Ureter (tissue), 1 donor: ENCODE data around the gene TNNC2. TPM values are rescaled to one million over a fixed set of nuclear protein-coding genes. Genes with fewer than 3 reads are reported as not detected.
A peak's percentile ranks its signal among the peaks of the same experiment; 100 is the strongest.
"Not testable (repeated sequence)": the region's sequence is repeated elsewhere in the genome, so short reads cannot be mapped to it uniquely, and the experiment has no call there.

ENCODE experiments used
- DNase-seq: peaks from one replicate; pipeline ENCODE4 v3.0.0-alpha.2; 2020; ENCODE audit warnings: low spot score
- total RNA-seq: library from RNA; stranded (reverse); gene quantifications from one replicate; pipeline ENCODE4 v1.2.4, GENCODE V29; 2023
- donor health status: DM: yes; HTN: yes; CAD: no.

The TNNC2 gene
- 0.57 TPM for total RNA-seq

DNA sequence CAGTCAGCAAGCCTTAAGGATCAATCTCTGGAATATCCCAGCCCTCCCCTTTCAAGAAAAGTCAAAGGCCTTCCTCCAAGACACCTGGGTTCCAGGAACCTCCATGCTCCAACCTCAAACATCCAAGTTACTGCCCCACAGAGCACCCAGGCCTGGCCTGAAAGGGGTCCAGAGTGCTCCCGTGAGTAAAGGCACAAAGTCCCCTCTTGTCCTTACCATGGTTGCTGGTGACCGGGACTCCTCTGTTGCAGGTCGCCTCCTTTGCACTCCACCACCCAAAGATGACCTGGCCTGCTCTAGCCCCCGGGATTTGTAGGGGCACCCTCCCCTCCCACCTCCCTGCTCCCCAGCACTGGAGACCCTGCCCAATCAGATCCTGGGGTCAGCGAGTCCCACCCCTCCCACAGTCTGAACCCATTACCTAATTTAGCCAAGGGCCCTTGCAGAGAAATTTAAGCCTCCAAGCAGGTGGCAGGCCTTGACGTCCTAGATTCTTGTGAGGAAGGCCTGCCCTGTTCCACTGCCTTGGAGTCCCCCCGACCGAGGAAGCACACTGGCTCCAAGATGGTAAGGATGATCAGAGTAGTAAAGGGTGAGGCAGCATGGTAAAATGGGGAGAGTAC lies at the start of gene TNNC2:
Gene TNNC2 (minus strand): TSS at position 283 of the 623 bp plus-strand sequence. CDS start 64 bp downstream, at position 219.
- DNase-seq, result no peak

DNA sequence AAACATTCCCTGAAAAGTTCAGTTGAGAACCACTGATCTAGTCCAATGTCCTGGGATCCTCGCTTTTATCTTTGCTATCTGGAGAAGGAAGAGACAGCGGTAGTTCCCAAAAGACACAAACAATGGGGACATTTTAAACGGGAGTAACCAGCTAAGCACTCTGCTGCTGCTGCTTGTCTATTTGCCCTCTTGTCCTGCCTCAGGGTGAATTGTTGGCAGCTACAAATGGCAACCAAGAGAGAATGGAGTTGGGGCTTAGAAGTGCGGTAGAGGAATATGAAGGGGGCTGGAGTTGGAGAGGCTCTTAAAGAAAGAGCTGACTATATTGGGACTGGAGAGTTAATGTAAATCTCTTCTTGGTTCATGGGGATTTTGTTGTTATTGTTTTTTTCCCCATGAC lies 47.5 kb upstream of the TNNC2 start:
- no peak for DNase-seq

DNA sequence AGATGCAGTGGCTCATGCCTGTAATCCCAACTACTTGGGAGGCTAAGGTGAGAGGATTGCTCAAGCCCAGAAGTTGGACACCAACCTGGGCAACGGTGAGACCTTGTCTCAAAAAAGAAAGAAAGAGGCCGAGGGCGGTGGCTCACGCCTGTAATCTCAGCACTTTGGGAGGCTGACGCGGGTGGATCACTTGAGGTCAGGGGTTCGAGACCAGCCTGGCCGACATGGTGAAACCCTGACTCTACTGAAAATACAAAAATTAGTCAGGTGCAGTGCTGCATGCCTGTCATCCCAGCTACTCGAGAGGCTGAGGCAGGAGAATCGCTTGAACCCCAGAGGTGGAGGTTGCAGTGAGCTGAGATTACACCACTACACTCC lies 47.0 kb upstream of the TNNC2 start:
- not testable (repeated sequence) for DNase-seq

GRCh38 chr20:45873409-45874103 lies 46.4 kb upstream of the TNNC2 start:
- no peak for DNase-seq

GRCh38 chr20:45872626-45873025 lies 45.5 kb upstream of the TNNC2 start:
- no peak for DNase-seq

DNA sequence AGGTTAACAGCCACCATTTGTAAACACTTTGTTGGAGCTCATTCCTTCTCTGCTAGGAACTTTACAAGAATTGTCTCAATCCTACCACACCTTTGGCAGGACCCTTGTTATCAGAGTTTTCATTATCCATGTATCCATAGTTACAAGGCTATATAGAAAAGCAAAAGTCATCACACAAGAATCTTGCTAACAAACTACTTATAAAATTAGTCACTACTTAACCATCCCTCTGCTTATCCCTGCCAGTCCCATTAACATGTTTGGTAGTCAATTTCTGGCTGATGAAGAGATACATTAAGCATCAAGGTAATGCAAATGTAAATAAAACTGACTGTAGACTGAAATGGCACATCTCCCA lies 40.7 kb upstream of the TNNC2 start:
- no peak for DNase-seq

DNA sequence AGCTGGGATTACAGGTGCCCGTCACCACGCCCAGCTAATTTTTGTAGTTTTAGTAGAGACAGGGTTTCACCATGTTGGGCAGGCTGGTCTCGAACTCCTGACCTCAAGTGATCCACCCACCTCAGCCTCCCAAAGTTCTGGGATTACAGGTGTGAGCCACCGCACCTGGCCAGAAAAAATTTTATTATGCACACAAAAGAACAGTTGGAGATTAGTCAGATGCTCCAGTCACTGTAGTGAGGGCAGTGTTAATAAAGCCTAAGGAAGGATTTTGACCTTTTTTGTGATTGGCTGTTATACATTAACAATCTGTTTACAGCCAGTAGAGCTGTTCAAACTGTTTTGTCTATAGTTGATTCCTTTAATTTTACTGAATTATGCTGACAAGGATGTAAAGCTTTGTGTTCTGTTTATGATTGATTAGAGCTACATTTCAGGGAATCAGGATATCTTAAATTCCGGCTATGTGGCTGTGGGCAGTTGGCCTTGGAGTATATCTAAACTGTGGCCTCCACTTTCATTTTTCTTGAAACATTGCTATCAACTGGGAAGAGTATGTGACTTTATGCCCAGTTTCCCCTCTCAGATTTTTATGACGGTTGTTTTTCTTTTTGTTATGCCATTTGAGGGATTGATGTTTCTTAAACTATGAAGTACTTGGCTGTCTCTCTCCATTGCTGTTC lies 40.2 kb upstream of the TNNC2 start:
- no peak for DNase-seq

- no peak for DNase-seq
Observed at GRCh38 chr20:45866454-45866853, 39.3 kb upstream of the TNNC2 start.

DNA sequence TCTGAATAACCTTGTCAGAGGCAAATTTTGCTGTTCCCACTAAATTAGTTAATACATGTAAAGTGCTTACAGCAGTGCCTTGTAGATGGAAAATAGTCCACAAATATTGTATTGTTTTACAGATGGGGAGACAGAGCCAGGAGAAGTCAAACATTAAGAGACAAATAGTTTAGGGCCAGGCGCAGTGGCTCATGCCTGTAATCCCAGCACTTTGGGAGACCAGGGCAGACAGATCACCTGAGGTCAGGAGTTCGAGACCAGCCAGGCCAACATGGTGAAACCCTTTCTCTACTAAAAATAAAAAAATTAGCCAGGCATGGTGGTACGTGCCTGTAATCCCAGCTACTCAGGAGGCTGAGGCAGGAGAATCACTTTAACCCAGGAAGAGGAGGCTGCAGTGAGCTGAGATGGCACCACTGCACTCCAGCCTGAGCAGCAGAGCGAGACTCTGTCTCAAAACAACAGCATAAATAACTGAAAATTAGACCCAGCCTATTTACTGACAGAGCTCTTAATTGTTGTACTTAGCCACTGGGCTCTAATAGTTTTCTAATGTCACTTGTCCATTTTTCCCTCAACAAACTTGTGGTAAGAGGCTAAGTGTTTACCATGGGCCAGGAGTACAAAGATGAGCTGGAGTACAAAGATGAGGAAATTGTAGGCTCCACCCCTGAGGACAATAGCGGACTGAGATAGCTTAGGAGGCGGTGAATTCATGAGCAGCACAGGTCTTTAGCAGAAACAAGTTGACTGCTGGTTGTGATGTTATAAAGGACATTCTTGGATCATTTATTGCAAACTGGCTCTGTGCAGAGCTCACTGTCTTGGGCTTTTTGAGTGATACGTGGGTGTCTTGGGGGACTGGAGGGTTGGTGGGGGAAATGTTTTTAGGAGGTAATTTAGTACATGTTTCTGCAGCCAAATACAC lies 36.7 kb upstream of the TNNC2 start:
- DNase-seq, result no peak

DNA sequence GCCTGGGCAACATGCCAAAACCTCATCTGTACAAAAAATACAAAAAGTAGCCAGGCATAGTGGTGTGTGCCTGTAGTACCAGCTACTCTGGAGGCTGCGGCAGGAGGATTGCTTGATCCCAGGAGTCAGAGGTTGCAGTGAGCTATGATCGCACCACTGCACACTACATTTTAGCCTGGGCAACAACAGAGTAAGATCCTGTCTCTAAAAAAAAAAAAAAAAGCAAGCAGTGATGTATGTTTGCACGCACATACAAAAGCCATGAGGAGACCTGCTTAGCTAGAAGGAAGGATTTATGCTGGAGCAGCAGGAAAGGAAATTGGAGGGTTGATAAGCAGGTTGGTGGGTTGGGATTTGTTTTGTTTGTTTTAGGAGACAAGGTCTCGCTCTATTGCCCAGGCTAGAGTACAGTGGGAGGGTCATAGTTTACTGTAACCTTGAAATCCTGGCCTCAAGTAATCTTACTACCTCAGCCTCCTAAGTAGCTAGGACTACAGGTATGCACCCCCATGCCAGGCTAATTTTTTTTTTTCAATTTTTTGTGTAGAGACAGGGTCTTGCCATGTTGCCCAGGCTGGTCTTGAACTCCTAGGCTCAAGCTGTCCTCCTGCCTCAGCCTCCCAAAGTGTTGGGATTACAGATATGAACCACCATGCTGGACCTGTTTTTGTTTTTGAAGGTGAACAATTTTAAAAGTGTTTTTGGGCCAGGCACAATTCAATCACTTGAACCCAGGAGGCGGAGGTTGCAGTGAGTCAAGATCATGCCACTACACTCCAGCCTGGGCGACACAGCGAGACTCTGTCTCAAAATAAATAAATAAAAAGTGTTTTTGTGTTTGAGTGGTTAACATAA lies 34.3 kb upstream of the TNNC2 start:
- no peak for DNase-seq

GRCh38 chr20:45860560-45861220 lies 33.6 kb upstream of the TNNC2 start:
- no peak for DNase-seq

- DNase-seq, result no peak
Observed at GRCh38 chr20:45859916-45860315, 32.8 kb upstream of the TNNC2 start.

- no peak for DNase-seq
Observed at GRCh38 chr20:45857882-45858216, 30.7 kb upstream of the TNNC2 start.

GRCh38 chr20:45857114-45857881 lies 30.2 kb upstream of the TNNC2 start, which contains the start of the genes ACOT8 and ZSWIM3:
Gene ACOT8, minus strand, starts transcription at chr20:45857392. Its CDS starts 77 bp downstream, at chr20:45857315.
Gene ZSWIM3, plus strand, starts transcription at chr20:45857614. Its CDS starts 212 bp downstream, at chr20:45857826.
- peak; percentile 99 for DNase-seq

GRCh38 chr20:45853484-45853883 lies 26.4 kb upstream of the TNNC2 start:
- DNase-seq, result no peak

GRCh38 chr20:45852326-45852725 lies 25.2 kb upstream of the TNNC2 start:
- no peak for DNase-seq

DNA sequence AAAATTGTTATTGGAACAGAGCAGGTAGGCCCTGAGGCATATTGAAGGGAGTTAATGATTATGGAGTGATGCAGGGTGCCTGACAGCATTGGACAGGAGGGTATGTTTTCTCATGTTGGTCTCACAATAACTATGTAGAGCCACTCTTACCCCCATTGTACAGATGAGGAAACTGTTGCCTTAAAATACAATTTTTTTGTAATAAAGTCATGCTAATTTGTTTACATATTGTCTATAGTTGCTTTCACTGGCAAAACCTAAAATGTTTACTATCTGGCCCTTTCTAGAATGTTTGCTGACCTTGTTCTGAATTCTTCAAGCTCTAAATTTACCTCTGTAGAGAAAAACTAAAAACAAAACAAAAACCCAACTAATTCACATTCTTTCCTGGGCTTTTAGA lies 24.4 kb upstream of the TNNC2 start:
- no peak for DNase-seq

DNA sequence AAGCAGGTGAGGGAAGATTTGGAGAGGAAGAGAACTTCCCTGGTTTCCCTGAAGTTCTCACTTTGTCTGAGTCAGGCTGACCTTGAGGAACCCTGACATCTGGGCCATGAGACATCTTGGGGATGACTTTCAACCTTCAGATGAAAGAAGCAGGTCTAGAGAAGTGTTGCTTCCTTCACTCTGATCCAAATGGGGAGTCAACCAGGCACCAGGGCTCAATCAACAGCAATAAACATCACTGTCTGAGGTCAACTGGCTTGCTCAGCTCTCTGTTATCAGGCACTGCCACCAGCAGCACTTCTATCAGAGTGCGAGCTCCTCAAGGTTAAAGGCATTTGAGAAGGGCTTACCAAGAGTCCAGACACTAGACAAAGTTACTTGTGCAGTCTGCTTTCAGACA lies 23.8 kb upstream of the TNNC2 start:
- no peak for DNase-seq

GRCh38 chr20:45850238-45850637 lies 23.1 kb upstream of the TNNC2 start:
- no peak for DNase-seq
